Progenitor cell of endocrine pancreas (in vitro differentiated cells): Measurements from ENCODE around the gene GAR1. TPM values are rescaled to one million over a fixed set of nuclear protein-coding genes. Genes with fewer than 3 reads are reported as not detected.

Experiments
- DNase-seq: peaks from one replicate; pipeline ENCODE4 v3.0.0; 2021; ENCODE audit warnings: low spot score; ENCODE audit not compliant: unreplicated experiment
- H3K27ac Mint-ChIP-seq: 2 replicates; pipeline ENCODE4 v1.8.0; 2021; ENCODE audit warnings: mild to moderate bottlenecking, moderate library complexity, mixed read lengths
- H3K27me3 Mint-ChIP-seq: 2 replicates; pipeline ENCODE4 v1.8.0; 2021; ENCODE audit warnings: mixed read lengths
- H3K36me3 Mint-ChIP-seq: 2 replicates; pipeline ENCODE4 v1.8.0; 2022; ENCODE audit warnings: mixed read lengths; ENCODE audit not compliant: insufficient read depth
- H3K4me1 Mint-ChIP-seq: 2 replicates; pipeline ENCODE4 v1.8.0; 2021; ENCODE audit warnings: low read depth, mixed read lengths
- H3K4me3 Mint-ChIP-seq: 2 replicates; pipeline ENCODE4 v1.8.0; 2021; ENCODE audit warnings: low read depth, mild to moderate bottlenecking, moderate library complexity, mixed read lengths
- H3K9me3 Mint-ChIP-seq: 2 replicates; pipeline ENCODE4 v1.8.0; 2021; ENCODE audit warnings: low read depth, mixed read lengths
- CTCF ChIP-seq: fragments of 200-600 bp; sonication (generic); IDR thresholded peaks from one replicate; pipeline ENCODE4 v1.5.0; 2021; ENCODE audit warnings: antibody characterized with exemption, mild to moderate bottlenecking; ENCODE audit not compliant: unreplicated experiment
- total RNA-seq: library from RNA; stranded (reverse); gene quantifications from 2 replicates; pipeline ENCODE4 v1.2.1, GENCODE V29; 2021

The GAR1 gene
- total RNA-seq, 1 donor from 2014 or later: 25.7 TPM

- H3K27ac Mint-ChIP-seq: no peak overlapping the region
- no peaks in the 10 kb centered on the region for H3K9me3 Mint-ChIP-seq
- H3K4me3 Mint-ChIP-seq: no peak overlapping the region
- no peak for TF ChIP-seq CTCF
- no peaks in the 10 kb centered on the region for H3K27me3 Mint-ChIP-seq
- peaks cover 5% of the 10 kb centered on the region for H3K4me1 Mint-ChIP-seq
- no peaks in the 10 kb centered on the region for H3K36me3 Mint-ChIP-seq
- no peak for DNase-seq
Measured at GRCh38 chr4:109810552-109811387, 4.8 kb upstream of the GAR1 start.

GRCh38 chr4:109811707-109812106 lies 3.9 kb upstream of the GAR1 start:
- TF ChIP-seq CTCF: no peak
- Mint-ChIP-seq H3K4me1 (peaks cover 14% of the 10 kb centered on the region), H3K27me3 (no peaks in the 10 kb centered on the region), H3K27ac (no peak overlapping the region), H3K9me3 (no peaks in the 10 kb centered on the region), H3K4me3 (no peak overlapping the region), H3K36me3 (no peaks in the 10 kb centered on the region)
- no peak for DNase-seq

- Mint-ChIP-seq H3K27me3 (no peaks in the 10 kb centered on the region), H3K27ac (peak overlapping the region; percentile 97), H3K36me3 (peaks cover 11% of the 10 kb centered on the region), H3K4me3 (peak overlapping the region; percentile 97), H3K9me3 (no peaks in the 10 kb centered on the region), H3K4me1 (peaks cover 21% of the 10 kb centered on the region)
- DNase-seq: no peak
- no peak for TF ChIP-seq CTCF
Measured at GRCh38 chr4:109816082-109816442, 500 bp downstream of the GAR1 start.

- peak overlapping the region; percentile 97 for H3K27ac Mint-ChIP-seq
- no peaks in the 10 kb centered on the region for H3K27me3 Mint-ChIP-seq
- peaks cover 13% of the 10 kb centered on the region for H3K36me3 Mint-ChIP-seq
- H3K4me1 Mint-ChIP-seq: peaks cover 21% of the 10 kb centered on the region
- DNase-seq: no peak
- no peaks in the 10 kb centered on the region for H3K9me3 Mint-ChIP-seq
- H3K4me3 Mint-ChIP-seq: peak overlapping the region; percentile 97
- no peak for TF ChIP-seq CTCF
Measured at GRCh38 chr4:109816894-109817293, 1.3 kb downstream of the GAR1 start.

- no peak overlapping the region for H3K27ac Mint-ChIP-seq
- no peak overlapping the region for H3K4me3 Mint-ChIP-seq
- peaks cover 21% of the 10 kb centered on the region for H3K4me1 Mint-ChIP-seq
- H3K9me3 Mint-ChIP-seq: no peaks in the 10 kb centered on the region
- no peak for DNase-seq
- H3K27me3 Mint-ChIP-seq: no peaks in the 10 kb centered on the region
- TF ChIP-seq CTCF: no peak
- peaks cover 14% of the 10 kb centered on the region for H3K36me3 Mint-ChIP-seq
Measured at GRCh38 chr4:109818268-109818667, 2.7 kb downstream of the GAR1 start.
